HG03439 (cell line): Measurements from ENCODE around the gene CENPE.
"Not testable (repeated sequence)": the region's sequence is repeated elsewhere in the genome, so short reads cannot be mapped to it uniquely, and the experiment has no call there.

Source experiments
- ATAC-seq: cut with Tn5 transposase; IDR thresholded peaks from one replicate; pipeline ENCODE4 v1.9.1; 2021; ENCODE audit warnings: mild to moderate bottlenecking, moderate library complexity; ENCODE audit not compliant: unreplicated experiment

Gene CENPE, protein sequence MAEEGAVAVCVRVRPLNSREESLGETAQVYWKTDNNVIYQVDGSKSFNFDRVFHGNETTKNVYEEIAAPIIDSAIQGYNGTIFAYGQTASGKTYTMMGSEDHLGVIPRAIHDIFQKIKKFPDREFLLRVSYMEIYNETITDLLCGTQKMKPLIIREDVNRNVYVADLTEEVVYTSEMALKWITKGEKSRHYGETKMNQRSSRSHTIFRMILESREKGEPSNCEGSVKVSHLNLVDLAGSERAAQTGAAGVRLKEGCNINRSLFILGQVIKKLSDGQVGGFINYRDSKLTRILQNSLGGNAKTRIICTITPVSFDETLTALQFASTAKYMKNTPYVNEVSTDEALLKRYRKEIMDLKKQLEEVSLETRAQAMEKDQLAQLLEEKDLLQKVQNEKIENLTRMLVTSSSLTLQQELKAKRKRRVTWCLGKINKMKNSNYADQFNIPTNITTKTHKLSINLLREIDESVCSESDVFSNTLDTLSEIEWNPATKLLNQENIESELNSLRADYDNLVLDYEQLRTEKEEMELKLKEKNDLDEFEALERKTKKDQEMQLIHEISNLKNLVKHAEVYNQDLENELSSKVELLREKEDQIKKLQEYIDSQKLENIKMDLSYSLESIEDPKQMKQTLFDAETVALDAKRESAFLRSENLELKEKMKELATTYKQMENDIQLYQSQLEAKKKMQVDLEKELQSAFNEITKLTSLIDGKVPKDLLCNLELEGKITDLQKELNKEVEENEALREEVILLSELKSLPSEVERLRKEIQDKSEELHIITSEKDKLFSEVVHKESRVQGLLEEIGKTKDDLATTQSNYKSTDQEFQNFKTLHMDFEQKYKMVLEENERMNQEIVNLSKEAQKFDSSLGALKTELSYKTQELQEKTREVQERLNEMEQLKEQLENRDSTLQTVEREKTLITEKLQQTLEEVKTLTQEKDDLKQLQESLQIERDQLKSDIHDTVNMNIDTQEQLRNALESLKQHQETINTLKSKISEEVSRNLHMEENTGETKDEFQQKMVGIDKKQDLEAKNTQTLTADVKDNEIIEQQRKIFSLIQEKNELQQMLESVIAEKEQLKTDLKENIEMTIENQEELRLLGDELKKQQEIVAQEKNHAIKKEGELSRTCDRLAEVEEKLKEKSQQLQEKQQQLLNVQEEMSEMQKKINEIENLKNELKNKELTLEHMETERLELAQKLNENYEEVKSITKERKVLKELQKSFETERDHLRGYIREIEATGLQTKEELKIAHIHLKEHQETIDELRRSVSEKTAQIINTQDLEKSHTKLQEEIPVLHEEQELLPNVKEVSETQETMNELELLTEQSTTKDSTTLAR (N-terminal part only)

DNA sequence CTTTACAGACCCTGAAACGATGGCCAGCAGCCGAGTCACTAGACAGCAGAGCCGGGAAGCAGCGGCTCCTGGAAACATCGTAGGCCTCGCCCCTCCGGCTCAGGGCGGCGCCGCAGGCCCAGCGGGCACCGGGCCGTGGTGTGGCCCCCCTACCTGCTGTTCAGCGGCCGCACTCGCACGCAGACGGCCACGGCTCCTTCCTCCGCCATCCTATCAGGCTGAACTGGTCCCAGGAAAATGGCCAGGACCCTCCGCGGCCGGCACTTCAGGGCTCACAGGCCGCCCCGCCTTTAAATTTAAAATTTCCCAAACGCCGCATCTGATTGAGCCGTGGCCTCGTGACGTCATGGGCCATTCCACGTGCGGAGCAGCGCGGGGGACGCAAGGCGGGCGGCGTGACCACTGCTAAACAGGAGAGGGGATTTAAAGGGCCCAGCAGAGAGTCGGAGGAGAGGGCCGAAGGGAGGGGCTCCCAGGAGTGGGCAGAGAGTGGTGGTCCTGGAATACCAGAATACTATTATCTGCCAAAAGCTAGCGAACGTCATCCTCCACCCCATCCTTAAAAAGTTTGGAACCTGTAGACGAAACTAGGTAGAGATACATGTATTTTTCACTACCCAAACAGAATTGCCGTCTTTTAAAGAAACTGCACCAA is at the start of gene CENPE:
Gene CENPE (minus strand): TSS at position 233 of the 655 bp plus-strand sequence. CDS start 24 bp downstream, at position 209.
- ATAC-seq: peak; percentile 96

DNA sequence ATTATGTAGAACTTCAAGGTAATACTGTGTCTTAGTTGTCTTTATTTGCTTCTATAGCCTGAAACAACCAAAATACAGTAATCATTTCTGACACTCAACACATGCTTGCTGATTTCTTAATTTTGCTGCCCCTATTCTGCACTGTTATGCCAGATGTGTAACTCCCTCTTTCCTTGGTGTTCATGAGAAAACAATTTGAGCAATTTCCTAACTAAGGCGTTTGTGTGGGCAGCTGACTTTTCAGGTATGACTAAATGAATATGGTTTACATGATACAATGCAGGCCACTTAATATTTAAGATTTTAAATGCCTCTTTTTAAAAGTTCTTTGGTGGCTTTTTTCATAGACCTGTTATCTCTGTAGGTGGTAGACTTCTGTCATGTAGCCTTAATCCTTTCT is 46.1 kb upstream of the CENPE start:
- ATAC-seq: no peak

GRCh38 chr4:103230938-103231337 is 32.8 kb upstream of the CENPE start:
- ATAC-seq: not testable (repeated sequence)

DNA sequence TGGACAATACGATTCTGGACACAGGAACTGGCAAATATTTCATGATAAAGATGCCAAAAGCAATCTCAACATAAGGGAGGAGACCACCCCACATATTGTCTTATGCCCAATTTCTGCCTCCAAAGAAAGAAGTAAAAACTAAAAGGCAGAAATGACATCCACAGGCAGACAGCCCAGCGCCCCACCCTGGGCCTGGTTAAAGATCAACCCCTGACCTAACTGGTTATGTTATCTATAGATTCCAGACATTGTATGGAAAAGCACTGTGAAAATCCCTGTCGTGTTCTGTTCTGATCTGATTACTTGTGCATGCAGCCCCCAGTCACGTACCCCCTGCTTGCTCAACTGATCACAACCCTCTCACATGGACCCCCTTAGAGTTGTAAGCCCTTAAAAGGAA is 25.4 kb upstream of the CENPE start:
- ATAC-seq: not testable (repeated sequence)

DNA sequence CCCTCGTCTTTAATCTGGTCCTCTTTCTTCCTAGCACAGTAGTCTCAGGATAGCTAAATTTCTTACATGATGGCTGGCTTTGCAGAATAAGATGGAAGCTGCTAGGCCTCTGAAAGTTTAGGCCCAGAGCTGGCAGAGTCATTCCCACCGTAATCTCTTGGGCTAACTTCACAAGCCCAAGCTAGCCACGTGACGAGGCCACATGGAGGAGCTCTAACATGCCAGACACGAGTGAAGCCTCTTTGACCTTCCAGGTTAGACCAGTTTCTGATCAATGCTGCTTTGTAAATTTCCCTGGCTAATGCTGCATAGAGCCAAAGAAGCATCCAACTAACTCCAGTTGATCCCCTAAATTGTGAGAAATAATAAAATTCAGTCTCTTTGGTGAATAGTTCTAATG is 9.5 kb upstream of the CENPE start:
- ATAC-seq: no peak

DNA sequence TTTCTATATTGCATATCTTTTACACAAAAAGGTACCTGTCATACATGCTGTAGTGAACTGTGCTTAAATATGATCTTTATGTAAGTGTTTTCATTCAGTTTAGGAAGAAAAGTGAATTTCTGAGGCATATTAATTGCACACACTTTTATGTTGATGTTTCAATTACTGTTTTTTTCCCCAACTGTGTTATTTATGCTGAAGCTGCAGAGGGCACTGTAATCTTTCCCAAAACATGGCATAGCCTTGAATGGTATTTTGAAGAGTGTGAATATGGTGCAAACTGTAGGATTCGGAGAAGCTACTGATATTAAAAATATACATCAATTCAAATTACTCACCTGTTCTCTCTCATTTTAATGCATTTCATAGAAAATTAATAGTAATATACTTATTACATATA is 6.0 kb upstream of the CENPE start:
- no peak for ATAC-seq

DNA sequence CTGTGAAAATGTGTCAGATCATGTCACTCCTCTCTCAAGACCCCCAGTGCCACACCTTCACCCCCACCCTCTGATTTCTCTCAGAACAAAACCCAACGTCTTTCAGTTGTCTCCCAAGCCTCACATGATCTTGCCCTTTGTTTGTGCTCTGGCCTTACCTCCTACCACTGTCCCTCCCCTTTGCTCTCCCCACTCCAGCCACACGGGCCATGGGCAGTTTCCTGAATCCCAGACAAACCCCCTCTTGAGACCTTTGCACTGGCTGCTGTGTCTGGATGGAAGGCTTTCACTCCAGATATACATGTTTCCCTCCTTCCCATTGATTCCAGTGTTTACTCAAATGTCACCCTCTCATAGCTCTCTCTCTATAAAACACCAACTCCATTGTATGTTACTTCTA is 3.6 kb upstream of the CENPE start:
- no peak for ATAC-seq

DNA sequence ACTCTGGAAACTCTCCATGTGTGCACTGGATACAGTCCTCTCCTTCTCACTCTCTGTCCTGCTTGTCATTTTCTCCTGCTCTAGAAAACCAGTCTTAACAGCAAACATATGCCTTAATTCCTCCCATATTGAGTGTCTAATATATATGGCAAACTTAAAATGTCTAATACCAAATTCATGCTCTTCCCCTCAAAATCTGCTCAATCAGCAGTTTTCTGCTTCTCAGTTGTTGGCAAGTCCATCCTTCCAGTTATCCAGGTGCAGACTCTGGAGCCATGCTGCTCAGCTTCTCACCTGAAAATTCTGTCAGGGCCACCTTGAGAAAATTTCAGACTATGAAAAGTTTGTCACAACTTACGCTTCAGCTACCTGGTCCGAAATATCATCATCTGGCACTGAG is 3.1 kb upstream of the CENPE start:
- ATAC-seq: no peak

GRCh38 chr4:103199009-103199408 is 866 bp upstream of the CENPE start:
- no peak for ATAC-seq

DNA sequence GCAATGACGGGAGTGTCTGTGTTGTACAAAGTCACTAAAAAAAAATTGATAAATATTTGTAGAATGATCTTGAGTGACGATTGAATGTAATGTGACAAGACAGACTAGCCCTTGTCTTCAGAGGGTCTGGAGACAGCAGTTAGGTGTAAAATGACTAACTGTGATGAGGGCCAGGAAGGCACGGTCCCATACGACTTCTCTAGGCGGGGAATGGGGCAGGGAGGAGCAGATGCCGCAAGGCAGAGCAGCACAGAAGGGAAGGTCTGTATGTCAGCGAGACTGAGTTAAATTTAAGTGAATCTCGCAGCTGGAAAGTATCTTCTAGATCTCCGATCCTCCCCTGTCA is 405 bp downstream of the CENPE start:
- peak; percentile 55 for ATAC-seq

DNA sequence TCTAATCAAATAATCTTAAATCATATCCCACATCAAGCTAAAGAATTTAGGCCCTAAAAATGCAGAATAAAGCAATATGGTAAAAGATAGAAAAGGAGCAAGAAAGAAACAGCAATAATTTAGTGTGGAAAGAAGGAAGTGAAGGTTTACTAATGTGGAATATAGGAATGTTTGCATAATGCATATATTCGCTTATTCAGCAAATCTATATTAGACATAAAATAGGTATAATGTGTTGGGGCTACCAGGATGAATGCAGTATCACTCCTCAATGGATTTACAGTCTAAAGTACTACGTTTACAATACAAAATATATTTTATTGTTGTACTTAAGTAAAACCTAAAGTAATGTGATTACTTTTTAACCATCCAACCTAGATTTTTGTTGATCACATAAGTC is 4.7 kb downstream of the CENPE start:
- ATAC-seq: no peak

DNA sequence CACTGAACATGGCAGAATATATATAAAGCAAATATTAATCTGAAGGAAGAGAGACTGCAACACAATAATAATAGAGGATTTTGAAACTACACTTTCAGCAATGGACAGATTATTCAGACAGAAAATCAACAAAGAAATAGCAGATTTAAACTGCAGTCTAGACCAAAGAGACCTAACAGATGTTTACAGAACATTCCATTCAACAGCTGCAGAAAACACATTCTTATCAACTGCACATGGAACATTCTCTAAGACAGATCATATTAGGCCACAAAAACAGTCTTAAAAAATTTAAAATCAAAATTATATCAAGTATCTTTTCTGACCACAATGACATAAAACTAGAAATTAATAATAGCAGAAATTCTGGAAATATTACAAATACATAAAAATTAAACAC is 27.1 kb downstream of the CENPE start:
- ATAC-seq: no peak

GRCh38 chr4:103169750-103170149 is 28.4 kb downstream of the CENPE start:
- ATAC-seq: not testable (repeated sequence)

- ATAC-seq: no peak
Measured at GRCh38 chr4:103168993-103169392, 29.1 kb downstream of the CENPE start.

GRCh38 chr4:103162176-103162575 is 36.0 kb downstream of the CENPE start:
- no peak for ATAC-seq

DNA sequence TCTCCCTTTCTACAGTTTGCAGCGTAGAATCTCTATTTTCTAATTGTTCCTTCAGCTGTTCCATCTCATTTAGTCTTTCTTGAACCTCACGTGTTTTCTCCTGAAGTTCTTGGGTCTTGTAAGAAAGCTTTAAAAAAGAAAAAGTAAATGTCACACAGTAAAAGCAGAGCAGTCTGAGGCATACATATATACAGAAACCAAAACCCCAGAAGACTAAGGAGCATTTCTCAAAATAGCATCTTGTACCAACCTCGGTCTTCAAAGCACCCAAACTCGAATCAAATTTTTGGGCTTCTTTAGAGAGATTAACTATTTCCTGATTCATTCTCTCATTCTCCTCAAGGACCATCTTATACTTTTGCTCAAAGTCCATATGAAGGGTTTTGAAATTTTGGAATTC is 39.4 kb downstream of the CENPE start:
- ATAC-seq: no peak

GRCh38 chr4:103156106-103156505 is 42.0 kb downstream of the CENPE start:
- no peak for ATAC-seq

DNA sequence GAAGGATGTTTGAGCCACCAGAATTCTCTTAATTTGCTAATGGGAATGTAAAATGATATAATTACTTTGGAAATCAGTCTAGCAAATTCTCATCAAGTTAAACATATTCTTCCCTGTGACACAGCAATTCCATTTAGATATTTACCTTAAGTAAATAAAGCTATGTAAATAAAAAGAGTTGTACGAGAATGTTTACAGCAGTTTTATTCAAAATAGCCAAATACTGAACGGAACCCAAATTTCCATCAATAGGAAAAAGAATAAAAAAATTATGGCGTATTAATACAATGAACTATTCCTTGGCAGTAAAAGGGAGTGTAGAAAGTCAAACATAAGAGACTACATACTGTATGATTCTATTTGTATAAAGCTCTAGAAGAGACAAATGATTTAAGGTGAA is 45.8 kb downstream of the CENPE start:
- no peak for ATAC-seq

DNA sequence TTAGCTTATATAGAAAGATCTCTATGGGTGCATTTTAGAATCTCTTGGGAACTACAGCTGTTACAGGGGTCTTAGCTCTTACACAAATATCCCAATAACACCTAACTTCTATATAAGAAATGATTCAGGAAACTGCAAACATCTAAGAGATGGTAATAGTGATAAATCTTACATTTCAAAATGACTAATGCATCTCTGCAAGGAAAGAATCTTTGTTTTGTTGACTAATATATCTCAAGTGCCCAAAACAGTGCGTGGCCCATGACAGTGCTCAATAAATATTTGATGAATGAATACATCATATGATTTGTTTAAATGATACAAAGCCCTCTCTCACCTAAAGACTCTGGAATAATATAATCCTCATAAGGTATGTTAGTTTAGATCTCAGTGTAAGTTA is 47.5 kb downstream of the CENPE start:
- ATAC-seq: no peak

- no peak for ATAC-seq
Measured at GRCh38 chr4:103144926-103145325, 53.2 kb downstream of the CENPE start.

DNA sequence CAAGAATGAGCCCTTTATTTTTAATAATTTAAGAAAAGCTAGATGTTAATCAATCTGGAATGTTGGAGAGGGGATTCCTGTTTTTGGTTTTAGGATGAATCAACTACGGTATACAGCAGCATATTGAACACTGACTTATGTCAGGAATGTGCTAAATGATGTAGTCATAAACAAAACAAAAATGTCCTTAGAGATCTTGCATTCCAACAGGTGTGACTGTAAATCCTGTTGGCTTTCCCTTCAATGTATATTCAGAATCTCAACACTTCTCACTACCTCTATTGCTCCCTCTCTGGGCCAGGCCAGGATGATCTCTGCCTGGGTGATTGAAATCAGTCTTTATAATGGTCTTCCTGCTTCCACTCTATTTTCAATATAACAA is 60.7 kb downstream of the CENPE start:
- ATAC-seq: no peak
